Osteocyte (in vitro differentiated cells): ENCODE results near the gene DOCK11. TPM values are rescaled to one million over a fixed set of nuclear protein-coding genes. Genes with fewer than 3 reads are reported as not detected.

Source experiments
- DNase-seq: peaks from one replicate; pipeline ENCODE4 v3.0.0; 2021; ENCODE audit warnings: mixed read lengths; ENCODE audit not compliant: unreplicated experiment; ENCODE audit errors: extremely low spot score
- H3K27ac Mint-ChIP-seq: one replicate; pipeline ENCODE4 v1.8.0; 2021; ENCODE audit warnings: mild to moderate bottlenecking, mixed read lengths; ENCODE audit not compliant: unreplicated experiment
- H3K27me3 Mint-ChIP-seq: one replicate; pipeline ENCODE4 v1.8.0; 2021; ENCODE audit warnings: mixed read lengths; ENCODE audit not compliant: unreplicated experiment
- H3K36me3 Mint-ChIP-seq: one replicate; pipeline ENCODE4 v1.8.0; 2021; ENCODE audit warnings: mixed read lengths; ENCODE audit not compliant: unreplicated experiment
- H3K4me1 Mint-ChIP-seq: one replicate; pipeline ENCODE4 v1.8.0; 2021; ENCODE audit warnings: mixed read lengths; ENCODE audit not compliant: unreplicated experiment
- H3K4me3 Mint-ChIP-seq: one replicate; pipeline ENCODE4 v1.8.0; 2021; ENCODE audit warnings: mild to moderate bottlenecking, moderate library complexity, mixed read lengths; ENCODE audit not compliant: unreplicated experiment
- H3K9me3 Mint-ChIP-seq: one replicate; pipeline ENCODE4 v1.8.0; 2021; ENCODE audit warnings: mixed read lengths; ENCODE audit not compliant: unreplicated experiment
- CTCF ChIP-seq: fragments of 200-600 bp; sonication (generic); IDR thresholded peaks from 2 replicates; pipeline ENCODE4 v1.5.0; 2021; ENCODE audit warnings: antibody characterized with exemption, mild to moderate bottlenecking, moderate library complexity
- total RNA-seq: library from RNA; stranded (reverse); gene quantifications from 2 replicates; pipeline ENCODE4 v1.2.1, GENCODE V29; 2021

DOCK11 gene
- total RNA-seq, 1 donor from 2014 or later, result 24.8 TPM

GRCh38 chrX:118594697-118595420, 99.2 kb downstream of the DOCK11 start:
- Mint-ChIP-seq H3K27me3 (no peaks in the 10 kb centered on the region), H3K4me3 (no peak overlapping the region), H3K4me1 (peaks cover 6% of the 10 kb centered on the region), H3K9me3 (no peaks in the 10 kb centered on the region), H3K27ac (no peak overlapping the region), H3K36me3 (peaks cover 6% of the 10 kb centered on the region)
- no peak for TF ChIP-seq CTCF
- DNase-seq, result no peak

- Mint-ChIP-seq H3K36me3 (peaks cover 6% of the 10 kb centered on the region), H3K27ac (no peak overlapping the region), H3K27me3 (no peaks in the 10 kb centered on the region), H3K4me3 (no peak overlapping the region), H3K4me1 (peaks cover 6% of the 10 kb centered on the region), H3K9me3 (no peaks in the 10 kb centered on the region)
- DNase-seq, result no peak
- no peak for TF ChIP-seq CTCF
These were observed 100.0 kb downstream of the DOCK11 start for GRCh38 chrX:118595501-118596042.

- TF ChIP-seq CTCF, result no peak
- peaks cover 6% of the 10 kb centered on the region for H3K4me1 Mint-ChIP-seq
- no peak overlapping the region for H3K27ac Mint-ChIP-seq
- no peaks in the 10 kb centered on the region for H3K9me3 Mint-ChIP-seq
- no peak overlapping the region for H3K4me3 Mint-ChIP-seq
- peaks cover 6% of the 10 kb centered on the region for H3K36me3 Mint-ChIP-seq
- DNase-seq, result no peak
- no peaks in the 10 kb centered on the region for H3K27me3 Mint-ChIP-seq
These were observed 100.8 kb downstream of the DOCK11 start for GRCh38 chrX:118596390-118596789.

- no peaks in the 10 kb centered on the region for H3K9me3 Mint-ChIP-seq
- H3K36me3 Mint-ChIP-seq, result peaks cover 1% of the 10 kb centered on the region
- H3K27me3 Mint-ChIP-seq, result no peaks in the 10 kb centered on the region
- H3K4me1 Mint-ChIP-seq, result peaks cover 6% of the 10 kb centered on the region
- DNase-seq, result no peak
- peak overlapping the region; percentile 49 for H3K4me3 Mint-ChIP-seq
- H3K27ac Mint-ChIP-seq, result no peak overlapping the region
- peak; percentile 89 for TF ChIP-seq CTCF
These were observed 108.4 kb downstream of the DOCK11 start for GRCh38 chrX:118603981-118604380.

- TF ChIP-seq CTCF, result no peak
- H3K4me1 Mint-ChIP-seq, result no peaks in the 10 kb centered on the region
- H3K4me3 Mint-ChIP-seq, result no peak overlapping the region
- H3K36me3 Mint-ChIP-seq, result peaks cover 18% of the 10 kb centered on the region
- DNase-seq, result no peak
- no peaks in the 10 kb centered on the region for H3K9me3 Mint-ChIP-seq
- H3K27me3 Mint-ChIP-seq, result no peaks in the 10 kb centered on the region
- H3K27ac Mint-ChIP-seq, result no peak overlapping the region
These were observed 116.7 kb downstream of the DOCK11 start for GRCh38 chrX:118612290-118612689.
